Activated naive CD8-positive, alpha-beta T cell treated with anti-CD3 and anti-CD28 coated beads, Interleukin-2, amount 50 U/mL, for 24 hours (primary cell): Measurements from ENCODE around the gene ACTR1B.
"Not testable (repeated sequence)": the region's sequence is repeated elsewhere in the genome, so short reads cannot be mapped to it uniquely, and the experiment has no call there.

ENCODE experiments used
- ATAC-seq: fragments of 150-1000 bp; cut with Tn5 transposase; one replicate; pipeline ENCODE4 v1.10.0; 2021
- DNase-seq: peaks from one replicate; pipeline ENCODE4 v3.0.0; 2021
- H3K27ac Mint-ChIP-seq: one replicate; pipeline ENCODE4 v1.8.0; 2021; ENCODE audit warnings: mild to moderate bottlenecking, mixed read lengths
- H3K27me3 Mint-ChIP-seq: one replicate; pipeline ENCODE4 v1.8.0; 2021; ENCODE audit warnings: mixed read lengths
- H3K36me3 Mint-ChIP-seq: one replicate; pipeline ENCODE4 v1.8.0; 2021; ENCODE audit warnings: low read depth, mixed read lengths
- H3K4me1 Mint-ChIP-seq: one replicate; pipeline ENCODE4 v1.8.0; 2021; ENCODE audit warnings: mixed read lengths
- H3K4me3 Mint-ChIP-seq: one replicate; pipeline ENCODE4 v1.8.0; 2021; ENCODE audit warnings: mild to moderate bottlenecking, moderate library complexity, mixed read lengths
- H3K9me3 Mint-ChIP-seq: one replicate; pipeline ENCODE4 v1.8.0; 2021; ENCODE audit warnings: mixed read lengths

Gene ACTR1B

DNA sequence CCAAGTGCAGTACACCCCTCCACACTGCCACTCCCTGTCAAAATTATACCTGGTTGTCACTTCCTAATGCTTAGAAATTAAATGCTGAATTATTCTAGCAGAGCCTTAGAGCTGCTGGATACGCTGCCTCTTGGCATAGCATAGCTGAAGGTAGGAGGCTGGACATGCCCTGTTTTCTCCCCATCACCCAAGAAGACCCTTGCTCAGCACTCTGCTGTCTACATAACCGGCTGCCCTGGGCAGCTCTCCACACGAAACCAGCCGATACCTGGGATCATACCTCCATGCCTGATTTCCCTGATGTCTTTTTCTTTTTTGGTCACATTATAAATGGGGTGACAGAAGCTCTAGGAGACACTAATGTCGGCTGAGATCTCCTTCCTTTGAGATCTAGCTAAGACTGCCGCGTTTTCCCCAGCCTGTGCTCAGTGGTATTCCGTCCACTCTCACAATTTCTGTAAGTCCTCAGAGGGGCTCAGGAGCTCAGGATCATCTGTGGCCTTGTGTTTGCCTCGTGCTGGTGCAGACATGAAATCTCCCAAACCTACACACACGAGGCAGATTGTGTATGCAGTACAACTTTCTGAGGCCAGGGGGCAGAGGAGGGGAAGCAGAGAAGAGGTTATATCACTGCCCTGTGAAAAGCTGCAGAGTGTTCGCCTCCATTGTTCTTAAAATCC, 36.1 kb upstream of the ACTR1B start:
- peak overlapping the region; percentile 25 for H3K27ac Mint-ChIP-seq
- H3K27me3 Mint-ChIP-seq: peaks cover 4% of the 10 kb centered on the region
- H3K36me3 Mint-ChIP-seq: no peaks in the 10 kb centered on the region
- ATAC-seq (peak; percentile 88), DNase-seq (peak; percentile 71)
- H3K4me1 Mint-ChIP-seq: peaks cover 10% of the 10 kb centered on the region
- no peak overlapping the region for H3K4me3 Mint-ChIP-seq
- H3K9me3 Mint-ChIP-seq: no peaks in the 10 kb centered on the region

DNA sequence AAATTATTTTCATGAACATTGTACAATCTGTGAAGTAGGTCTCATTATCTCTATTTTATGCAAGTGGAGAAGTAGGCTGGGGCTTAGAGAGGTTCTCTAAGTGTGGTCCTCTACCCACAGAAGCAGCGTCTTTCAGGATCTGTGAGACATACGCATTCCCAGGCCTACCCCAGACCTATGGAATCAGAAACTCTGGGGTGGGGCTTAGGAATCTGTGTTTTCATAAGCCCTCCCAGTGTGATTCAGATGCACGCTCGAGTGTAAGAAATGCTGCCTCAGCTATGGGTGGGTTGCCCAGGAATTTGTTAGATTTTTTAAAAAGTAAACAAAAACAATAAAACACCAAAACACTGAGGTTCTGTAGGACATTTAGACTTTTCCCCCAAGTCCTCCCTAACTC, 34.7 kb upstream of the ACTR1B start:
- ATAC-seq: no peak
- peaks cover 10% of the 10 kb centered on the region for H3K4me1 Mint-ChIP-seq
- H3K4me3 Mint-ChIP-seq: no peak overlapping the region
- peaks cover 4% of the 10 kb centered on the region for H3K27me3 Mint-ChIP-seq
- H3K36me3 Mint-ChIP-seq: no peaks in the 10 kb centered on the region
- H3K9me3 Mint-ChIP-seq: no peaks in the 10 kb centered on the region
- no peak for DNase-seq
- no peak overlapping the region for H3K27ac Mint-ChIP-seq

DNA sequence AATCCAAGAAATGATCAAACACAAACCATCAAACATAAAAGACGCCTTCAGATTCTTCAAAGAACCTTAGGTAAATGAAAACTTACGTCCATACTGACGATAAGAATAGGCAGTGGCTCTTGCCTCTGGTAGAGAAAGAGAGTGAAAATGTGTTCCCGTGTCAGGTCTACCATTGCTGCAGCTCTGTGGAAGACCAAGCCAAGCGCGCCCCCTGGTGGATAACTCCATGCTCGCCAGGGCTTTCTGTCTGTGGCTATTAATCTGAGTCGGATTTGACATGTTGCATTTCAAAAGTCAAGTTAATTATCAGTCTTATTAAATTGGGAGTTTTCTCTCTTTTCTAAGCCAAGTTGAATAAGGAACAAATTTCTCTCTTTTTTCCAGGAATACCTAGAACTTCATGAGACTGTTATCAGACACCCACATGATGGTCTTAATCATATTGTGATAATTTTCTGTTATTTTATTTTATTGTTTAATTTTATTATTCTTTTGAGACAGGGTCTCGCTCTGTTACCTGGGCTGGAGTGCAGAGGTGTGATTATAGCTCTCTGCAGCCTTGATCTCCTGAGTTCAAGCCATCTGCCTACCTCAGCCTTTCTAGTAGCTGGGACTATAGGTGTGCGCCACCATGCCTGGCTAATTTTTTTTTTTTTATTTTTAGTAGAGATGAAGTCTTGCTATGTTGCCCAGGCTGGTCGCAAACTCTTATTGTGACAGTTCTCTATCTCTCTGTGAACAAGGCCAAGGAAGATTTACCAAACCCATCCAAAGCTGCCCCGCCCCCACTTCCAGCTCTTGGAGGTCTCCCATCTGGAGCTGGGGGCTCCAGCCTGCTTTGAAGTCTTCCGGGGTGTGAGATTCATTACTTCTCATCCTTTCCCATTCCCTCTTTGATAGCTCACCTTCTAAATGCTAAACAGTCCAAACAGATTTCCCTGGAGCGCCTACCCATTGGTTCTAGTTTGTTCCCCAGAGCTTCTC, 33.7 kb upstream of the ACTR1B start:
- Mint-ChIP-seq H3K27me3 (peaks cover 4% of the 10 kb centered on the region), H3K27ac (peak overlapping the region; percentile 74)

DNA sequence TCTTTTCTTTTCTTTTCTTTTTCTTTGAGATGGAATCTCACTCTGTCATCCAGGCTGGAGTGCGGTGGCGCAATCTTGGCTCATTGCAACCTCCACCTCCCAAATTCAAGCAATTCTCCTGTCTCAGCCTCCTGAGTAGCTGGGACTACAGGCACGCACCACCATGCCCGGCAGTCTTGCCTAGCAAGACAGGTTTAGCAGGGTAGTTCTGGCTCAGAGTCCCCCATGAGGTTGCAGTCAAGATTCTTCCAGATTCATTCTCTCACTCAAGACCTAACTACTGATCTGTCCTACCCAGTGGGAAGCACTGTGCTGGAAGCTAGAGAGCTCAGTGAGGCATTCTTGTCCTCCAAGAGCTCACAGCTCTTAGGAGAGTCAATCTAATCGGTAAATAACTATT, 31.9 kb upstream of the ACTR1B start:
- H3K9me3 Mint-ChIP-seq: no peaks in the 10 kb centered on the region
- H3K27ac Mint-ChIP-seq: no peak overlapping the region
- no peak for DNase-seq
- H3K36me3 Mint-ChIP-seq: no peaks in the 10 kb centered on the region
- peaks cover 5% of the 10 kb centered on the region for H3K27me3 Mint-ChIP-seq
- peaks cover 10% of the 10 kb centered on the region for H3K4me1 Mint-ChIP-seq
- H3K4me3 Mint-ChIP-seq: no peak overlapping the region
- no peak for ATAC-seq

More for the DNA sequence above, 33.7 kb upstream of the ACTR1B start:
- Mint-ChIP-seq H3K9me3 (no peaks in the 10 kb centered on the region), H3K4me3 (peak overlapping the region; percentile 46), H3K4me1 (peaks cover 10% of the 10 kb centered on the region), H3K36me3 (no peaks in the 10 kb centered on the region)
- DNase-seq: peak; percentile 96
- ATAC-seq: peak; percentile 91

DNA sequence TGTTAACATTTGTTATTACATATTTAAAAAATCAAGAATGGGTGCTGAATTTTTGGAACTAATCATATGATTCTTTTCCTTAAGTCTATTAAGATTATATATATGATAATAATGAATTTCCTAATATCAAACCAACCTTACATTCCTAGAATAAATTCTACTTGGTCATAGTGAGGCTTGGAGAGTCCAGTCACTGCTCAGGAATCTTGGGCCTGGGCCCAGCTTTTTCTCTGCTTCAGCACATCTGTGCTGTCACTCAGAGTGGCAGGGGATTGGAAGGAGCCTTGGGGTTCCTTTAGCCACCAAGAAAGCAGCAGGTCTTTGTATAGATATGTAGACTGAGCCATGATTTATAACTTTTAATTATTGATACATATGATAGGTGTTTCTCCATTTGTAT, 29.6 kb upstream of the ACTR1B start:
- Mint-ChIP-seq H3K27me3 (peaks cover 5% of the 10 kb centered on the region), H3K4me1 (peaks cover 14% of the 10 kb centered on the region), H3K27ac (no peak overlapping the region), H3K4me3 (no peak overlapping the region), H3K9me3 (no peaks in the 10 kb centered on the region), H3K36me3 (no peaks in the 10 kb centered on the region)
- DNase-seq (no peak), ATAC-seq (no peak)

DNA sequence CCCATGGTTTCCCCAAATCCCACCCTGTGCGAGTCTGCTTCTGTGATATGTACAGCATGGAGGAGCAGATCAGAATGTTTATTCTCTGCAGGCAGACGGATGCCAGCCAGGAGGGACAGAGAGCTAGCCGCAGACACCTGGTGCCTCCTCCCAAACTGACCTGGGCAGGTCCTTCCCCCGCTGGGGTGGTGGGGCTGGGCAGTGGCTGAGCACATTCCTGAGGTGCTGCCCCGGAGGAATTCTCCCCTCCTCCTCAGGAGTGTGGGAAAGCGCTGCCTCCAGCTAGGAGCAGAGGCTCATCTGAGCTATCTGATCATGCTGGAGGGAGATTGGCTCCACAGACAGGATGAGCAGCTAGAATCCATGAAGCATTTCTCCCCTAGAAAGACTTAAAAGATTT, 27.3 kb upstream of the ACTR1B start:
- Mint-ChIP-seq H3K27me3 (peaks cover 1% of the 10 kb centered on the region), H3K4me1 (peaks cover 20% of the 10 kb centered on the region), H3K36me3 (no peaks in the 10 kb centered on the region), H3K9me3 (no peaks in the 10 kb centered on the region), H3K27ac (no peak overlapping the region), H3K4me3 (no peak overlapping the region)
- no peak for DNase-seq
- ATAC-seq: no peak

DNA sequence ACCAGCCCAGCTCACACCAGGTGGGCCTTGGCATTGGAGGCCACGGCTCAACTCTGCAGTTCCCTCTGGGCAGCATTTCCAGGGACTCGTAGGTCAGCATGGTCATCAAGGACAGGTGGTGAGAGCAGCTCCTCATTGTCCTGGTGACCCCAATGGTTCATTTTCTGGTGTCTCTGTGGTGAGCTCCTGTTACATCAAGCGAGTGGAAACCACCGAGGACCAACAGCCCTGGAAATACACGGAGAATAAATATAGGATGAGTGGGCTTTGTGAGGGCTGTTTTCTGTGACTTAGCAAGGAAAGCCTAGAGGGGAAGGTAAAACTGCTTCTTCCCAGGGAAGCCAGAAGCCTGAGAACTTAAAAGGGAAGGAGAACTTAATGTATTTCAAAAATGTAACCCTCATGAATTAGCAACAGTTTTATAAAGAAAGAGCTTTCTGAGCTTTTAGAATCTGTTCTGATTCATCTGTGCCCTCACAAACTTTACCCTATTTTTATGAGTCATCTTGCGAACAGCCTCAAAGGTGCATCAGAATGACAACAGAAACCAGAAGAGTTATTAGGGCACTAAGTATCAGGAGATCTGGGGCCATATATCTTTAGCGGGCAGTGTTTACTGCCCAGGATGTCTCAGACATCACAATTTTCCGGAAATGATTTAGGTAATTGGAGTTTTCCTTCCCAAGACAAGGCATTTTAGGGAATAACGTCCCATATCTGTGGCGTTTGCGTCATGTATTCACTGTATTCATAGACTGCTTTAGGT, 24.4 kb upstream of the ACTR1B start:
- Mint-ChIP-seq H3K27me3 (peaks cover 1% of the 10 kb centered on the region), H3K27ac (peak overlapping the region; percentile 75), H3K36me3 (no peaks in the 10 kb centered on the region), H3K4me1 (peaks cover 22% of the 10 kb centered on the region), H3K9me3 (no peaks in the 10 kb centered on the region), H3K4me3 (no peak overlapping the region)
- peak; percentile 84 for ATAC-seq
- no peak for DNase-seq

DNA sequence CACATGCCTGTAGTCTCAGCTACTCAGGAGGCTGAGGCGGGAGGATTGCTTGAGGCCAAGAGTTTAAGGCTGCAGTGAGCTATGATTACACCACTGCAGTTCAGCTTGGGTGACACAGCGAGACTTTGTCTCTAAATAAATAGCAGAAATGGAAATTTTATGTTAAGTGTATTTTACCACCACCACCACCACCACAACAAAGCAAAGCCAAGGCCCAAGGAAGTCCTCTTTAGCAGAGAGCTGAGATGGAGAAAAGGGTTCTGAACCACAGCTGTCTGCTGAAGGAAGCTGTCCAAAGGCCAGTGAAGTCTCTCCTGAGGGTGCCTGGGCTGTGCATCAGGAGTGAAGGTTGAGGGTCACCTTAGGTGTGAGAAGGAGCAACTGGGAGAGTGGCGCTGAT, 23.4 kb upstream of the ACTR1B start:
- H3K4me1 Mint-ChIP-seq: peaks cover 22% of the 10 kb centered on the region
- not testable (repeated sequence) for H3K36me3 Mint-ChIP-seq, H3K4me3 Mint-ChIP-seq, H3K27ac Mint-ChIP-seq, DNase-seq, H3K27me3 Mint-ChIP-seq, H3K9me3 Mint-ChIP-seq
- ATAC-seq: peak; percentile 55

DNA sequence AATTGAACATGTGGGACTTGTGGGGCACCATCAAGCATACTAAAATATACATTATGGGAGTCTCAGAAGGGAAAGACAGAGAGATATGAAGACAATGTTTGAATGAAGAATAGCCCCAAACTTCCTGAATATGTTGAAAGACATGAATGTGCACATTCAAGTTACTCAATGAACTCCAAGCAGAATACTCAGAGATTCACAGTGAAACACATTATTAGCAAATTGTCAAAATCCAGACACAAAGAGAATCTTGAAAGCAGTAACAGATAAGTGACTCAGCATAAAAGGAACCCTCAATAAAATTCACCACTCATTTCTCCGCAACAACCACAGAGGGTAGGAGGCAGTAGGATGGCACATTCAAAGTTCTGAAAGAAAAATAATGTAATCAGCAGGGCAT, 14.5 kb upstream of the ACTR1B start:
- no peak for ATAC-seq
- Mint-ChIP-seq H3K27ac (no peak overlapping the region), H3K27me3 (no peaks in the 10 kb centered on the region), H3K9me3 (no peaks in the 10 kb centered on the region), H3K4me1 (peaks cover 37% of the 10 kb centered on the region), H3K4me3 (no peak overlapping the region), H3K36me3 (peaks cover 8% of the 10 kb centered on the region)
- no peak for DNase-seq

DNA sequence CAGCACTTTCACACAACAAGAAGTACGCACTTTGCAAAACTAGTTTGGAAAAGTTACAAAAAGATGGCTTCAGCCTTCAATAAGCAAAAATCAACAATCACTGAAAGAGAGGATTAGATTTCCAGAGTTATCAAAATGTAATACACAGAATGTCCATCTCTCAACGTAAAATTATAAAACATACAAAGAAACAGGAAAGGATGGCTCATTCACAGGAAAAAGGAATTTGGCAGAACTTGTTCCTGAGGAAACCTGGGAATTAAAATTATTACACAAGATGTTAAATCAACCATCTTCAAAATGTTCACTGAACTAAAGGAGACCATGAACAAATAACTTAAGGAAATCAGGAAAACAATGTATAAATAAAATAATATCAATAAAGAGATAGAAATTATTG, 13.6 kb upstream of the ACTR1B start:
- no peak overlapping the region for H3K27ac Mint-ChIP-seq
- H3K27me3 Mint-ChIP-seq: no peaks in the 10 kb centered on the region
- no peak overlapping the region for H3K4me3 Mint-ChIP-seq
- H3K4me1 Mint-ChIP-seq: peaks cover 46% of the 10 kb centered on the region
- no peak for ATAC-seq
- no peaks in the 10 kb centered on the region for H3K9me3 Mint-ChIP-seq
- peaks cover 8% of the 10 kb centered on the region for H3K36me3 Mint-ChIP-seq
- no peak for DNase-seq

DNA sequence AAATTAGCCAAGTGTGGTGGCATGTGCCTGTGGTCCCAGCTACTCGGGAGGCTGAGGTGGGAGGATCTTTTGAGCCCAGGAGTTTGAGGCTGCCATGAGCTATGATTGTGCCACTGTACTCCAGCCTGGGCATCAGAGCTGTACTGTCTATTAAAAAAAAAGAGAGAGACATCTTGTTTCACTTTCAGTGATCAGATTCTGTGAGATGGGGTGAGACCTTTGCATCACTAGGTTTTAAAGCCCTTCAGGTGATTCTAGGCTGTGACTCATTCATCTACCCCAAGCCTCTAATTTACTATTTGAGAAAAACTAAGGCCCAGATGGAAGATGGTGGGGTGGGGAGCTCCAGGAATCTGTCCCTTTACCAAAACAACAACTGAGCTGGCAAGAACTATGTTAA, 12.8 kb upstream of the ACTR1B start:
- no peak overlapping the region for H3K27ac Mint-ChIP-seq
- DNase-seq (no peak), ATAC-seq (peak; percentile 41)
- H3K4me1 Mint-ChIP-seq: peaks cover 48% of the 10 kb centered on the region
- no peaks in the 10 kb centered on the region for H3K27me3 Mint-ChIP-seq
- H3K9me3 Mint-ChIP-seq: no peaks in the 10 kb centered on the region
- no peak overlapping the region for H3K4me3 Mint-ChIP-seq
- H3K36me3 Mint-ChIP-seq: peaks cover 8% of the 10 kb centered on the region

DNA sequence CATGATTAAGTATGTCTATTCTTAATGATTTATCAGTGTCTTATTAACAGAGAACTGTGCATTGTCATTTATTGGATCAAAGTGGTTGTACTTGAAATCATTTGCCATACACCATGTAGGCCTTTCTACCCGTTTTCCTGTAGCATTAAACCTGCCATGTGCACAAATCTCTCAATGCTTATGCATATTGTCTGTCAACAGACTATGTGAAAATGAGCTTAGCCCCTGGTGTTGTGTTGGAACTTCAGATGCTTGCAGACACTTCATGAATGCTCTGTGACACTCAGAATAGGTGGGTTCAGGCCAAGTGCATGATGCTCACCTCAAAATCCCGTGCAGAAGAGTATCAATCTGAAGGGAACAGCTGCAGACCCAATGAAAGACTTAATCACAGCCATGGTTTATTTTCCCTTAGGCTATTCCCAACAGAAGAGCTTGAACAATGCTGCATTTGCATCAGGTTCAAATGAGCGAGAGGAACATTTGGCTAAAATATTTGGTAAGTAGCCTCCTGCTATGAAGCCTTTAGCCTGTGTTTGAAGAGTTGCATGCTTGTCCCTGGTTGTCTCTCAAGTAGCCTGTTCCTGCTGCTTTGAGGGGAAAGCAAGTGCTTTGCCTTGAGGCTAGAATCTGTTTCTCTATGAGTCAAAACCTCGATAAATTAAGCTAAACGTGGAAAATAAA, 11.7 kb upstream of the ACTR1B start:
- ATAC-seq (no peak), DNase-seq (no peak)
- no peaks in the 10 kb centered on the region for H3K27me3 Mint-ChIP-seq
- H3K4me1 Mint-ChIP-seq: peaks cover 48% of the 10 kb centered on the region
- peak overlapping the region; percentile 56 for H3K27ac Mint-ChIP-seq
- no peaks in the 10 kb centered on the region for H3K9me3 Mint-ChIP-seq
- no peak overlapping the region for H3K4me3 Mint-ChIP-seq
- peaks cover 10% of the 10 kb centered on the region for H3K36me3 Mint-ChIP-seq

DNA sequence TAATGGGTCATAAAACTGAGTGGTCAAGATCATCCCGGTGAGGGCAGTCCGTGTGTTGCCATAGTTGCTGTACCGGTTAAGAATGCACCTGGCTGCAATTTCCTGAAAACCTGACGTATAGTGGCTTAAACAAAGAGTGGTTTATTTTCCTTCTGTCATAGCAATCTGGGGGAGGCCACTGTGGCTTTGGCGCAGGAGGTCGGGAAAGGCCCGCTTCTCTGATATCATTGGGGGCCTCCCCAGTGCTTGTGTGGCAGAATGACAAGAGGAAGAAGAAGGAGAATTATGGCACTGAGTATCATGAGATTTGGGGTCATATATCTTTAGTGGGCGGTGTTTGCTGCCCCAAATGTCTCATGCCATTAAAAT, 10.1 kb upstream of the ACTR1B start:
- Mint-ChIP-seq H3K27ac (peak overlapping the region; percentile 97), H3K4me1 (peaks cover 48% of the 10 kb centered on the region), H3K4me3 (peak overlapping the region; percentile 69), H3K36me3 (peaks cover 10% of the 10 kb centered on the region), H3K27me3 (no peaks in the 10 kb centered on the region), H3K9me3 (no peaks in the 10 kb centered on the region)
- DNase-seq (peak; percentile 68), ATAC-seq (peak; percentile 76)
